Measurements from ENCODE around the gene WIPF2.

DNA sequence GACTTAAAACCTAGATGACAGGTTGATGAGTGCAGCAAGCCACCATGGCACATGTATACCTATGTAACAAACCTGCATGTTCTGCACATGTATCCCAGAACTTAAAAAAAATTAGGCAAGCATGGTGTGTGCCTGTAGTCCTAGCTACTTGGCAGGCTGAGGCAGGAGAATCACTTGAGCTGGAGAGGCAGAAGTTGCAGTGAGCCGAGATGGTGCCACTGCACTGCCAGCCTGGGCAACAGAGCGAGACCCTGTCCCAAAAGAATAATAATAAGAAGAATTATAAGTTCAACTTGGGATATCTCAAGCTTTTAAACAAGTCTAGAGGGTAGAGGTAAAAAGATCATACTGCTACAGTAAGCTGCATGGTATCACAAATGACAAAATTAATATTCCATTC, 78.4 kb downstream of the WIPF2 start:
- TF ChIP-seq, protein P1, sequence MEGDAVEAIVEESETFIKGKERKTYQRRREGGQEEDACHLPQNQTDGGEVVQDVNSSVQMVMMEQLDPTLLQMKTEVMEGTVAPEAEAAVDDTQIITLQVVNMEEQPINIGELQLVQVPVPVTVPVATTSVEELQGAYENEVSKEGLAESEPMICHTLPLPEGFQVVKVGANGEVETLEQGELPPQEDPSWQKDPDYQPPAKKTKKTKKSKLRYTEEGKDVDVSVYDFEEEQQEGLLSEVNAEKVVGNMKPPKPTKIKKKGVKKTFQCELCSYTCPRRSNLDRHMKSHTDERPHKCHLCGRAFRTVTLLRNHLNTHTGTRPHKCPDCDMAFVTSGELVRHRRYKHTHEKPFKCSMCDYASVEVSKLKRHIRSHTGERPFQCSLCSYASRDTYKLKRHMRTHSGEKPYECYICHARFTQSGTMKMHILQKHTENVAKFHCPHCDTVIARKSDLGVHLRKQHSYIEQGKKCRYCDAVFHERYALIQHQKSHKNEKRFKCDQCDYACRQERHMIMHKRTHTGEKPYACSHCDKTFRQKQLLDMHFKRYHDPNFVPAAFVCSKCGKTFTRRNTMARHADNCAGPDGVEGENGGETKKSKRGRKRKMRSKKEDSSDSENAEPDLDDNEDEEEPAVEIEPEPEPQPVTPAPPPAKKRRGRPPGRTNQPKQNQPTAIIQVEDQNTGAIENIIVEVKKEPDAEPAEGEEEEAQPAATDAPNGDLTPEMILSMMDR (IDR thresholded peaks at IDR 0.05; ENCODE audit: low read depth, low read length) = no peak
- TF ChIP-seq POLR2A (IDR thresholded peaks at IDR 0.05; ENCODE audit: extremely low read depth, insufficient read length) (no peak), MYC (IDR thresholded peaks at IDR 0.05; ENCODE audit: low read depth, low read length) (no peak)
- TF ChIP-seq, protein P2, sequence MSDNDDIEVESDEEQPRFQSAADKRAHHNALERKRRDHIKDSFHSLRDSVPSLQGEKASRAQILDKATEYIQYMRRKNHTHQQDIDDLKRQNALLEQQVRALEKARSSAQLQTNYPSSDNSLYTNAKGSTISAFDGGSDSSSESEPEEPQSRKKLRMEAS (IDR thresholded peaks at IDR 0.05; ENCODE audit: low read depth, low read length) = no peak

All from NB4 (cell line).